HepG2 (cell line): ENCODE results near the gene GPATCH3. TPM values are rescaled to one million over a fixed set of nuclear protein-coding genes. Genes with fewer than 3 reads are reported as not detected.
A peak's percentile ranks its signal among the peaks of the same experiment; 100 is the strongest.

Experiments
- AFF4 ChIP-seq: sonication (generic); formaldehyde crosslinking; IDR thresholded peaks from 2 replicates; pipeline ENCODE4 v1.4.0; 2020; ENCODE audit warnings: missing genetic modification reagents
- BCL3 ChIP-seq: sonication (generic); formaldehyde crosslinking; IDR thresholded peaks from 2 replicates; pipeline ENCODE4 v1.5.1; 2020; ENCODE audit warnings: mild to moderate bottlenecking, missing genetic modification reagents, moderate library complexity
- GATAD2A ChIP-seq: IDR thresholded peaks from 2 replicates; pipeline ENCODE4 v1.6.1; 2016
- HDAC6 ChIP-seq: fragments of 200-600 bp; sonication (generic); IDR thresholded peaks from 2 replicates; pipeline ENCODE4 v1.7.0; 2017; ENCODE audit warnings: mild to moderate bottlenecking, antibody characterized with exemption, low read length, low read depth
- HMG20A ChIP-seq: IDR thresholded peaks from 2 replicates; pipeline ENCODE4 v1.6.1; 2016; ENCODE audit warnings: borderline replicate concordance
- MAFK ChIP-seq, 2 experiments: IDR thresholded peaks in 1 of 2; conservative IDR thresholded peaks in 1 of 2; 2 replicates each; pipeline ENCODE4 v1.6.1; 2011; ENCODE audit warnings: improper control_type of control experiment in 2 of 2, low read length in 2 of 2
- SMC3 ChIP-seq: IDR thresholded peaks from 2 replicates; pipeline ENCODE4 v1.6.1; 2011; ENCODE audit warnings: low read length, improper control_type of control experiment
- SOX5 ChIP-seq: IDR thresholded peaks from 2 replicates; pipeline ENCODE4 v1.6.1; 2016; ENCODE audit warnings: borderline replicate concordance
- SRSF9 ChIP-seq: fragments of 200-400 bp; formaldehyde crosslinking; IDR thresholded peaks from 2 replicates; pipeline ENCODE4 v1.6.1; 2018; ENCODE audit warnings: borderline replicate concordance, mild to moderate bottlenecking, low read depth, low read length; ENCODE audit not compliant: insufficient read depth, poor library complexity, severe bottlenecking
- ZBTB7B ChIP-seq: sonication (generic); formaldehyde crosslinking; IDR thresholded peaks from 2 replicates; pipeline ENCODE4 v1.4.0; 2020; ENCODE audit warnings: missing genetic modification reagents
- ZKSCAN5 ChIP-seq: sonication (generic); formaldehyde crosslinking; IDR thresholded peaks from 2 replicates; pipeline ENCODE4 v1.5.1; 2020; ENCODE audit warnings: mild to moderate bottlenecking, missing genetic modification reagents
- ZNF331 ChIP-seq: sonication (generic); formaldehyde crosslinking; IDR thresholded peaks from 2 replicates; pipeline ENCODE4 v1.4.0; 2020; ENCODE audit warnings: missing genetic modification reagents
- ZNF766 ChIP-seq: sonication (generic); formaldehyde crosslinking; IDR thresholded peaks from 2 replicates; pipeline ENCODE4 v1.5.0; 2020; ENCODE audit warnings: missing genetic modification reagents, borderline replicate concordance
- polyA plus RNA-seq, 8 experiments: library from polyadenylated mRNA; depleted of rRNA in 3 of 8; stranded (reverse) in 7 of 8; unstranded in 1 of 8; fragments of >200 nt; fragmentation: Illumina TruSeq in 4 of 8; extraction: Trizol in 4 of 8; gene quantifications; 2 replicates each; pipeline versions ENCODE4 v1.2.1 to v1.2.3, GENCODE V29; 2011 to 2016; ENCODE audit warnings: low read depth in 4 of 8, missing spikeins in 1 of 8, mixed read lengths in 1 of 8; ENCODE audit not compliant: insufficient read depth in 1 of 8
- total RNA-seq, 5 experiments: library from RNA; depleted of rRNA; stranded (reverse); fragments of >200 nt; fragmentation: Illumina TruSeq; extraction: Trizol; gene quantifications; 2 replicates each; pipeline ENCODE4 v1.2.3, GENCODE V29; 2016; ENCODE audit warnings: low read depth in 1 of 5
- TF ChIP-seq, protein P1 (sequence below): sonication (generic); formaldehyde crosslinking; IDR thresholded peaks from 2 replicates; pipeline ENCODE4 v1.8.0; 2022; ENCODE audit warnings: missing genetic modification reagents, mild to moderate bottlenecking, borderline replicate concordance
- TF ChIP-seq, protein P2 (sequence below): sonication (generic); formaldehyde crosslinking; IDR thresholded peaks from 2 replicates; pipeline ENCODE4 v1.5.1; 2020; ENCODE audit warnings: missing genetic modification reagents, mild to moderate bottlenecking, borderline replicate concordance
- TF ChIP-seq, protein P3 (sequence below): sonication (generic); formaldehyde crosslinking; IDR thresholded peaks from 2 replicates; pipeline ENCODE4 v1.5.0; 2020; ENCODE audit warnings: mild to moderate bottlenecking, missing genetic modification reagents
- TF ChIP-seq, protein P4 (sequence below): IDR thresholded peaks from 2 replicates; pipeline ENCODE4 v1.4.0; 2020; ENCODE audit warnings: mild to moderate bottlenecking, missing genetic modification reagents

The GPATCH3 gene
- total and polyA plus RNA-seq, 2 of the 13 experiments (the other 11 are each of a cell fraction or from before 2014, with no cell fraction given) = 8.3 to 11.0 TPM

DNA sequence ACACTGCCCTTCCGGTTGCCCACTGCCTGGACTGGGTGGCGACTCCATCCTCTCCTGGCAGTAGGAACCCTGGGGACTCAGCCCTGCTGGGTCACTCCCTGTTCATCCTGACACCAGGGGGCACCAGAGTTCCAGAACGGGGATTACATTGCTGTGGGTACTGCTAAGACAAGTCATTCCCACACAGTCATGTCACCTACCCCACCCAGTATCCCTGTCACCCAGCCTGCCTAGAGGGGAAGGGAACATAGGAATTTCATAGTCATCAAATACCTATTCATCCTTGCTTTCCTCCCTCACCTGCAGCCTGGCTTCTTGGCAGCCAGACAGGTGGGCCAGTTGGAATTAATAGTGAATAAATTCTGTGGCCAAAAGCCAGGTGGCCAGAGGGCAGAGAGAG, 47.1 kb downstream of the GPATCH3 start (continued):
- TF ChIP-seq, protein P1, sequence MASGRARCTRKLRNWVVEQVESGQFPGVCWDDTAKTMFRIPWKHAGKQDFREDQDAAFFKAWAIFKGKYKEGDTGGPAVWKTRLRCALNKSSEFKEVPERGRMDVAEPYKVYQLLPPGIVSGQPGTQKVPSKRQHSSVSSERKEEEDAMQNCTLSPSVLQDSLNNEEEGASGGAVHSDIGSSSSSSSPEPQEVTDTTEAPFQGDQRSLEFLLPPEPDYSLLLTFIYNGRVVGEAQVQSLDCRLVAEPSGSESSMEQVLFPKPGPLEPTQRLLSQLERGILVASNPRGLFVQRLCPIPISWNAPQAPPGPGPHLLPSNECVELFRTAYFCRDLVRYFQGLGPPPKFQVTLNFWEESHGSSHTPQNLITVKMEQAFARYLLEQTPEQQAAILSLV (CRISPR knock-in tag) = 0 out of 2 replicates have a peak, but pooled peaks have one; percentile 26
- no peak for TF ChIP-seq BCL3 (CRISPR knock-in tag)
- TF ChIP-seq, protein P2, sequence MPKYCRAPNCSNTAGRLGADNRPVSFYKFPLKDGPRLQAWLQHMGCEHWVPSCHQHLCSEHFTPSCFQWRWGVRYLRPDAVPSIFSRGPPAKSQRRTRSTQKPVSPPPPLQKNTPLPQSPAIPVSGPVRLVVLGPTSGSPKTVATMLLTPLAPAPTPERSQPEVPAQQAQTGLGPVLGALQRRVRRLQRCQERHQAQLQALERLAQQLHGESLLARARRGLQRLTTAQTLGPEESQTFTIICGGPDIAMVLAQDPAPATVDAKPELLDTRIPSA (CRISPR knock-in tag) = no peak
- TF ChIP-seq SMC3 = peak; percentile 92
- 0 out of 4 replicates have a peak, but pooled peaks of 1 of the 2 experiments have one; percentile 13 for TF ChIP-seq MAFK (conservative IDR thresholded peaks at IDR 0.05 in 1 of 2, IDR thresholded peaks at IDR 0.05 in 1 of 2; ENCODE audit: low read length in 2 of 2)
- TF ChIP-seq HMG20A (CRISPR knock-in tag) = no peak
- no peak for TF ChIP-seq SRSF9
- TF ChIP-seq GATAD2A = 0 out of 2 replicates have a peak, but pooled peaks have one; percentile 18
- TF ChIP-seq AFF4 (CRISPR knock-in tag) = no peak
- TF ChIP-seq, protein P3, sequence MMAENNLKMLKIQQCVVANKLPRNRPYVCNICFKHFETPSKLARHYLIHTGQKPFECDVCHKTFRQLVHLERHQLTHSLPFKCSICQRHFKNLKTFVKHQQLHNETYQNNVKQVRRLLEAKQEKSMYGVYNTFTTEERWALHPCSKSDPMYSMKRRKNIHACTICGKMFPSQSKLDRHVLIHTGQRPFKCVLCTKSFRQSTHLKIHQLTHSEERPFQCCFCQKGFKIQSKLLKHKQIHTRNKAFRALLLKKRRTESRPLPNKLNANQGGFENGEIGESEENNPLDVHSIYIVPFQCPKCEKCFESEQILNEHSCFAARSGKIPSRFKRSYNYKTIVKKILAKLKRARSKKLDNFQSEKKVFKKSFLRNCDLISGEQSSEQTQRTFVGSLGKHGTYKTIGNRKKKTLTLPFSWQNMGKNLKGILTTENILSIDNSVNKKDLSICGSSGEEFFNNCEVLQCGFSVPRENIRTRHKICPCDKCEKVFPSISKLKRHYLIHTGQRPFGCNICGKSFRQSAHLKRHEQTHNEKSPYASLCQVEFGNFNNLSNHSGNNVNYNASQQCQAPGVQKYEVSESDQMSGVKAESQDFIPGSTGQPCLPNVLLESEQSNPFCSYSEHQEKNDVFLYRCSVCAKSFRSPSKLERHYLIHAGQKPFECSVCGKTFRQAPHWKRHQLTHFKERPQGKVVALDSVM (CRISPR knock-in tag) = no peak
- no peak for TF ChIP-seq HDAC6
- TF ChIP-seq, protein P4, sequence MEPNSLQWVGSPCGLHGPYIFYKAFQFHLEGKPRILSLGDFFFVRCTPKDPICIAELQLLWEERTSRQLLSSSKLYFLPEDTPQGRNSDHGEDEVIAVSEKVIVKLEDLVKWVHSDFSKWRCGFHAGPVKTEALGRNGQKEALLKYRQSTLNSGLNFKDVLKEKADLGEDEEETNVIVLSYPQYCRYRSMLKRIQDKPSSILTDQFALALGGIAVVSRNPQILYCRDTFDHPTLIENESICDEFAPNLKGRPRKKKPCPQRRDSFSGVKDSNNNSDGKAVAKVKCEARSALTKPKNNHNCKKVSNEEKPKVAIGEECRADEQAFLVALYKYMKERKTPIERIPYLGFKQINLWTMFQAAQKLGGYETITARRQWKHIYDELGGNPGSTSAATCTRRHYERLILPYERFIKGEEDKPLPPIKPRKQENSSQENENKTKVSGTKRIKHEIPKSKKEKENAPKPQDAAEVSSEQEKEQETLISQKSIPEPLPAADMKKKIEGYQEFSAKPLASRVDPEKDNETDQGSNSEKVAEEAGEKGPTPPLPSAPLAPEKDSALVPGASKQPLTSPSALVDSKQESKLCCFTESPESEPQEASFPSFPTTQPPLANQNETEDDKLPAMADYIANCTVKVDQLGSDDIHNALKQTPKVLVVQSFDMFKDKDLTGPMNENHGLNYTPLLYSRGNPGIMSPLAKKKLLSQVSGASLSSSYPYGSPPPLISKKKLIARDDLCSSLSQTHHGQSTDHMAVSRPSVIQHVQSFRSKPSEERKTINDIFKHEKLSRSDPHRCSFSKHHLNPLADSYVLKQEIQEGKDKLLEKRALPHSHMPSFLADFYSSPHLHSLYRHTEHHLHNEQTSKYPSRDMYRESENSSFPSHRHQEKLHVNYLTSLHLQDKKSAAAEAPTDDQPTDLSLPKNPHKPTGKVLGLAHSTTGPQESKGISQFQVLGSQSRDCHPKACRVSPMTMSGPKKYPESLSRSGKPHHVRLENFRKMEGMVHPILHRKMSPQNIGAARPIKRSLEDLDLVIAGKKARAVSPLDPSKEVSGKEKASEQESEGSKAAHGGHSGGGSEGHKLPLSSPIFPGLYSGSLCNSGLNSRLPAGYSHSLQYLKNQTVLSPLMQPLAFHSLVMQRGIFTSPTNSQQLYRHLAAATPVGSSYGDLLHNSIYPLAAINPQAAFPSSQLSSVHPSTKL (CRISPR knock-in tag) = 0 out of 2 replicates have a peak, but pooled peaks have one; percentile 17
- no peak for TF ChIP-seq ZNF331 (CRISPR knock-in tag)
- TF ChIP-seq ZBTB7B (CRISPR knock-in tag) = no peak
- no peak for TF ChIP-seq ZNF766
- TF ChIP-seq ZKSCAN5 (CRISPR knock-in tag) = no peak
- TF ChIP-seq SOX5 (CRISPR knock-in tag) = no peak
